Brain microvascular endothelial cell (primary cell): ENCODE data around the gene ABCC6.

Experiments used
- DNase-seq: peaks from one replicate; pipeline ENCODE4 v3.0.0-alpha.2; 2020
- H3K27ac ChIP-seq: fragments of 250-450 bp; sonication (Bioruptor Pico); 2 replicates; pipeline ENCODE4 v1.5.1; 2020; ENCODE audit warnings: mild to moderate bottlenecking, moderate library complexity
- H3K27me3 ChIP-seq: fragments of 250-450 bp; sonication (Bioruptor Pico); replicated peaks from 2 replicates; pipeline ENCODE4 v1.5.1; 2020; ENCODE audit warnings: mild to moderate bottlenecking
- H3K36me3 ChIP-seq: fragments of 250-450 bp; sonication (Bioruptor Pico); replicated peaks from 2 replicates; pipeline ENCODE4 v1.5.1; 2020; ENCODE audit warnings: mild to moderate bottlenecking
- H3K4me3 ChIP-seq: 2 replicates; pipeline ENCODE4 v1.5.1; 2011; ENCODE audit warnings: low read depth, mild to moderate bottlenecking, control low read depth, low read length, moderate library complexity
- CTCF ChIP-seq: IDR thresholded peaks from 2 replicates; pipeline ENCODE4 v1.5.1; 2011; ENCODE audit warnings: low read depth, mild to moderate bottlenecking, moderate library complexity, low read length, control low read depth, inconsistent platforms; ENCODE audit errors: missing control alignments
- in situ Hi-C: cut with HindIII; loops from 2 replicates; pipeline ENCODE4 v1.10.0; 2017; ENCODE audit warnings: low sequenced_read_pairs, low pct_ligation_motif_present

ABCC6 gene

GRCh38 chr16:16131659-16132058 is 91.6 kb downstream of the ABCC6 start:
- Histone ChIP-seq H3K4me3 (no peak overlapping the region), H3K27me3 (no peaks in the 10 kb centered on the region), H3K27ac (no peak overlapping the region), H3K36me3 (peaks cover 59% of the 10 kb centered on the region)
- in situ Hi-C loops: no loop called here
- no peak for DNase-seq
- TF ChIP-seq CTCF: no peak

GRCh38 chr16:16131204-16131603 is 92.1 kb downstream of the ABCC6 start:
- H3K4me3 ChIP-seq: no peak overlapping the region
- no peak overlapping the region for H3K27ac ChIP-seq
- H3K36me3 ChIP-seq: peaks cover 55% of the 10 kb centered on the region
- TF ChIP-seq CTCF: no peak
- in situ Hi-C loops: no loop called here
- H3K27me3 ChIP-seq: no peaks in the 10 kb centered on the region
- DNase-seq: no peak

GRCh38 chr16:16127469-16128116 is 95.7 kb downstream of the ABCC6 start:
- H3K27ac ChIP-seq: no peak overlapping the region
- no peaks in the 10 kb centered on the region for H3K27me3 ChIP-seq

GRCh38 chr16:16126896-16127295 is 96.4 kb downstream of the ABCC6 start:
- H3K27me3 ChIP-seq: no peaks in the 10 kb centered on the region
- no peak for DNase-seq
- peaks cover 50% of the 10 kb centered on the region for H3K36me3 ChIP-seq
- H3K27ac ChIP-seq: no peak overlapping the region
- in situ Hi-C loops: no loop called here
- H3K4me3 ChIP-seq: no peak overlapping the region
- no peak for TF ChIP-seq CTCF

More at GRCh38 chr16:16127469-16128116, 95.7 kb downstream of the ABCC6 start:
- TF ChIP-seq CTCF: peak; percentile 88
- DNase-seq: peak; percentile 55
- peaks cover 51% of the 10 kb centered on the region for H3K36me3 ChIP-seq
- in situ Hi-C loops: no loop called here
- H3K4me3 ChIP-seq: no peak overlapping the region

GRCh38 chr16:16124974-16125373 is 98.3 kb downstream of the ABCC6 start:
- Histone ChIP-seq H3K27me3 (no peaks in the 10 kb centered on the region), H3K36me3 (peaks cover 46% of the 10 kb centered on the region), H3K27ac (no peak overlapping the region), H3K4me3 (no peak overlapping the region)
- in situ Hi-C loops: no loop called here
- no peak for DNase-seq
- no peak for TF ChIP-seq CTCF

- in situ Hi-C loops: no loop called here
- Histone ChIP-seq H3K27ac (no peak overlapping the region), H3K36me3 (peaks cover 46% of the 10 kb centered on the region), H3K4me3 (no peak overlapping the region), H3K27me3 (no peaks in the 10 kb centered on the region)
- no peak for DNase-seq
- TF ChIP-seq CTCF: no peak
These were observed 98.9 kb downstream of the ABCC6 start for GRCh38 chr16:16124438-16124837.
